GM21390 (cell line): ENCODE measurements around the gene COL1A1.

ENCODE experiments used
- ATAC-seq: cut with Tn5 transposase; IDR thresholded peaks from one replicate; pipeline ENCODE4 v1.9.1; 2021; ENCODE audit not compliant: unreplicated experiment

COL1A1 gene

DNA sequence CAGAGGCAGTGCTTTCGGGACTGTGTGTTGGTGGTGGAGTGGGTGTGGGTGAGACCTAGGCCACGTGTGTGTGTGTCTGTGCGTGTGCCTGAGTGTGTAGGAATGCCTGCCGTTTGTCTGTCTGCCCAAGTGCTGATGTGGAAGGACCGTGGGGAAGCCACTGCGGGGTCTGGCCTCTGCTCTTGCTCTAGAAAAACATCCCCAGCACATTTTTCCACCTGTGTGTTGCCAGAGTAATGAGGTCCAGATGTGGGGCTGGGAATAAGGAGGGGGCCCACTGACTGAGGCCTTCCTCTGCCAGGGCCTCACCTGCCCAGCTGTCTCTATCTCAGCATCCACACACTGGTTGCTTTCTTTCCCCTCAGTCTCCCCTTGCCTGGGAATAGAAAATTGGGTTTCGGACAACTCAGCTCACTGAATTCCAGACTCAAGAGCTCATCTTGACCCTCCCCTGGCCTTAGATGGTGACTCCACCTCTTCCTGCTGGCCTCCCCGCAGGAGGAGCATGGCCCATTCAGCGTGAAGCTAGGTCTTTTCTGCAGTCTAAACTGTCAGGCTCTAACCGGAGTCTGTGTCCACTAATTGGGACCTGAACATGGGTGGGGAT lies 28.0 kb downstream of the COL1A1 start:
- ATAC-seq = no peak

GRCh38 chr17:50172936-50173334 lies 28.5 kb downstream of the COL1A1 start:
- ATAC-seq = no peak

- ATAC-seq = no peak
These were observed 29.3 kb downstream of the COL1A1 start for GRCh38 chr17:50172130-50172529.

DNA sequence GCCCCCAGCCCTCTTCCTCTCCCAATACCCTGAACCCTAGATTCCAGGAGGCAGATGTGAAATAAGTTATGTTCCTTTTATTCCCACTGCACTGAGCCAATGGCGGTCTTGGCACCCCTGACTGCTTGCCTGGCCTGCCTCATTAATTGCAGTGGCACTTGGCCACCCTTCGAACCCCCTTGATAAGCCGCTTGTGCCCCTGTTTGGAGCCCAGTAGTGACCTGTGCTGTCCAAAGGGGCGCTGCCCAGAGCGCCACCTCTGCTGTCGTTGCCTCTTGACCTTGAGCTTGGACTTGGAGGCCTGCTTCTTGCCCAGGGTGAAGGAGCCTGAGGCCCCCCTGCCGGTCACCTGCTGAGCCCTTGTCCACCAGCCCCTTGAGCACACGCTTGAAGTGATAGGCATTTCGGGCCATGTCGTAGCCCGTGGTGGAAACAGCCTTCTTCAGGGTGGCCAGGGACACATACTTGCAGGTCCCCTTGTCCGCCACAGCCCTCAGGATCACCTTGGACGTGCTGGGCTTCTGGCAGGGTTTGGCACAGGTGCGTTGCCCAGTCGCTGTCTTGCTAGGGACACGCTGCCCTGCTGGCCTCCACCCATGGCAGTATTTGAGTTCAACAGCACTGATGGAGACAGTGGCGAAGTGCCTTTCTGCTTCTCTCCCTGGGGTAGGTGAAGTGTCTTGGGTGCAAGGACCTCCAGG lies 29.9 kb downstream of the COL1A1 start:
- ATAC-seq = no peak

- ATAC-seq = peak; percentile 79
These were observed 30.6 kb downstream of the COL1A1 start for GRCh38 chr17:50170662-50171370.

- no peak for ATAC-seq
These were observed 31.5 kb downstream of the COL1A1 start for GRCh38 chr17:50169881-50170459.

- ATAC-seq = no peak
These were observed 32.2 kb downstream of the COL1A1 start for GRCh38 chr17:50169121-50169764.

GRCh38 chr17:50168319-50168718 lies 33.1 kb downstream of the COL1A1 start:
- ATAC-seq = no peak

- ATAC-seq = no peak
These were observed 34.1 kb downstream of the COL1A1 start for GRCh38 chr17:50167371-50167770.

- ATAC-seq = no peak
These were observed 34.8 kb downstream of the COL1A1 start for GRCh38 chr17:50166518-50167181.

DNA sequence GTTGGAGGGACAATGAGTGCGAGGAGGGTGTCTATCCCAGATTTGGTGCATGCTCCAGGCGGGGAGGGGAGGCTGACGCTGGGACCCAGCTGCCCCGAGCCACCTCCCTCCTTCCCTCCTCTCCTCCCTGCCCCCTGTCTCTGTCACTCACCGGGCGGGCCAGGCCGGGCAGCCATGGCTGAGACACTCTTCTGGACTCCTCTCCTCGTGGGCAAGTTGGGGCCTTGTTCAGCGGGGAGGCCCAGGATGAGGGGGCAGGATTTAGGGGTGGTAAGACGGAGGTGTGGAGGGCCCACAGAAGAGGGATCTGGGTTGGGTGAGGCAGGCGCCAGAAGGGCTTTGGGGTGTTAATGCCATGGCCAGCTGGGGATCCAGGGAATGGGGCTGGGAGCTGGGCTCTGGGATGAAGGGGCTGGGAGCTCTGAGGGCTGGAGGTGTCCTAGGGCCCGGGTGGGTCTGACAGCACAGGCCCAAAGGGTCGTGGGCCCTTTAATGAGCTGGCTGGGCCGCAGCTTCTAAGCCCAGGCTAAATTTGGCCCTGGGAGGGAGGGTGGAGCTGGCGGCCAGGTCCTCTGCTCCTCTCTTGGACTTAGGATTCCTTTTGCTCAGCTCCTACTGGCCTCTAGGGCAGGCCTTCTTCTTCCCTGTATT lies 35.4 kb downstream of the COL1A1 start, which contains the start of gene SGCA:
Gene SGCA (plus strand): TSS at position 139 of the 651 bp plus-strand sequence. CDS start 36 bp downstream, at position 175.
- no peak for ATAC-seq

DNA sequence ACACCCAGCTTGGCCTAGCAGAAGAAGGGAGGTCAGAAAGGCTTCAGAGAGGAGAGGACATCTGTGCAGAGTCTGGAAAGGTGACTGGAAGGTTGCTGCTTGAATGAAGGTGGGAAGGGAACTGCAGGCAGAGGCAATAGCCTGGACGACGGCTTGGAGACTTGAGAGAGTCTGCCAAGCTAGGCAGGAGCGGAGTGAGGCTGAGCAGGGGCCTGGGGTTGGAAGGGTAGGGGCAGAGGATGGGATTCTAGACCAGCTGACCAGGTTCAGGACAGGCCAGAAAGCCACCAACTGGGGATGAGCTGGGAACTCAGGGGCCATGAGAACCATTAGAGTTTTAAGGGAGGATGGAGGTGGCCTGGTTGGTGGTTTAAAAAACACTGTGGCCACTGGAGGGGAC lies 36.0 kb downstream of the COL1A1 start:
- ATAC-seq = no peak

DNA sequence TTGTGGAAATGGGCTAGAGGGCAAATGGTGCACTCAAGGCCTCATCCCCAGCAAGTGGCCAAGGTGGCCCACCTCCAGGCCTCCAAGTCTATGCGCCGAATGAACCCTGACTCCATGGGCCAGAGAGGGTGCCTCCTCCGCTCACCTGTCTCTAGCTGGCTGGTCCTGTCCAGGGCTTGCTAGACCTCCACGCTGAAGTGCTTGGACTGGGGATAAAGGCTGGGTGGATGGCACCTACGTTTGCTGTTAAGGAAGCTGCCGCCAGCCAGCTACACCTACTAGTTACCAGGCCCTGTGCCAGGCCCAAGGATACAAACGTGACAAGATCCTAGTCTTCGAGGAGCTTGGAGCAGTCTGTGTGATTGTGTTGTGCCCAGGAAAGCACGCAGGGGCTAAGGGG lies 36.4 kb downstream of the COL1A1 start:
- ATAC-seq = no peak

DNA sequence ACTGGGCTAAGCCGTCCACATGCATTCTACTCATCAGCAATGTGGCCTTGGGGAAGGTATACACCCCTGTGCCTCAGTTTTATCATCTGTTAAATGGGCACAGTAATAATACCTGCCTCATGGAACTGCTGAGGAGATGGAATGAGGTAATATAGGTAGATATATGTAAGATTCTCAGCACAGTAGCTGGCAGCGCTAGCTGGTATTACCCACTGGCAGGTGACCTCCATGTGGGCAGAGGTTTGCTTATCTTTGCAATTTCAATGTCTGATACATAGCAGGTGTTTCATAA lies 36.8 kb downstream of the COL1A1 start:
- no peak for ATAC-seq

GRCh38 chr17:50163843-50164696 lies 37.4 kb downstream of the COL1A1 start:
- ATAC-seq = no peak

DNA sequence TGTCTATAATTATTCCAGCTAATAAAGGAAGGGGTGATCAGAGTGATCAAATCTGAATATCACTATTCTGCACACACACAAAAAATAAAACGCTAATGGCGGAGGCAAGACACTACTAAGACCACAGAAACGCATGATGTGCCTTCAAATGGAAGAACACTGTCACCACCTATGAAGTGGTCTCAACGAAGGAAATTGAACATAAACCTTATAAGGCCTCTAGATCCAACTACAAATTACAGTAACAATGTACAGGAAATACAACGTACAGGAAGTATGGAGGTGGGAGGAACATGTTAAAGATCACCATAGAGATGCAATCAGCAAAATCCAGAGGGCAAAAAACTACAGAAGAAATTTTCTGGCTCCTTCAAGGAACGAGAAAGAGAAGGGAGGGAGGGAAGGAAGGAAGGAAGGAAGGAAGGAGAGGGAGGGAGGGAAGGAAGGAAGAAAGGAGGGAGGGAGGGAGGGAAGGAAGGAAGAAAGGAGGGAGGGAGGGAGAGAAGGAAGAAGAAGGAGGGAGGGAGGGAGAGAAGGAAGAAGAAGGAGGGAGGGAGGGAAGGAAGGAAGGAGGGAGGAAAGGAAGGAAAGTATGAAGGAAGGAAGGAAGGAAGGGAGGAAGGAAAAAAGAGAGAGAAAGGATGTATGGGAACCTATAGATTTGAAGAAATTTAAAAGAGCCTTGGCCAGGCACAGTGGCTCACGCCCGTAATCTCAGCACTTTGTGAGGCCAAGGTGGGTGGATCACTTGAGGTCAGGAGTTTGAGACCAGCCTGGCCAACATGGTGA lies 38.8 kb downstream of the COL1A1 start:
- ATAC-seq = no peak

GRCh38 chr17:50161911-50162288 lies 39.5 kb downstream of the COL1A1 start:
- ATAC-seq = no peak

- ATAC-seq = peak; percentile 78
These were observed 40.2 kb downstream of the COL1A1 start for GRCh38 chr17:50161023-50161910.
